NB4 (cell line): ENCODE results near the gene CFAP92.
"Not testable (repeated sequence)": the region's sequence is repeated elsewhere in the genome, so short reads cannot be mapped to it uniquely, and the experiment has no call there.

Experiments used
- DNase-seq: peaks from one replicate; pipeline ENCODE4 v3.0.0; 2010; ENCODE audit warnings: low read depth
- H3K4me3 ChIP-seq: one replicate; pipeline ENCODE4 v1.5.1; 2011; ENCODE audit warnings: mild to moderate bottlenecking, low read depth, low read length, moderate library complexity
- CTCF ChIP-seq: IDR thresholded peaks from one replicate; pipeline ENCODE4 v1.5.1; 2012; ENCODE audit warnings: low read depth, low read length
- MAX ChIP-seq: IDR thresholded peaks from 2 replicates; pipeline ENCODE4 v1.6.1; 2011; ENCODE audit warnings: low read depth, low read length
- MYC ChIP-seq: IDR thresholded peaks from 2 replicates; pipeline ENCODE4 v1.6.1; 2011; ENCODE audit warnings: low read depth, low read length
- POLR2A ChIP-seq: IDR thresholded peaks from 2 replicates; pipeline ENCODE4 v1.6.1; 2011; ENCODE audit warnings: mild to moderate bottlenecking; ENCODE audit not compliant: insufficient read length; ENCODE audit errors: extremely low read depth

The CFAP92 gene

GRCh38 chr3:128933922-128934253 lies 60.0 kb downstream of the CFAP92 start:
- H3K4me3 ChIP-seq = no peak overlapping the region
- no peak for TF ChIP-seq MAX
- TF ChIP-seq CTCF = no peak
- no peak for TF ChIP-seq POLR2A
- no peak for TF ChIP-seq MYC
- no peak for DNase-seq

GRCh38 chr3:128933213-128933921 lies 60.5 kb downstream of the CFAP92 start:
- no peak overlapping the region for H3K4me3 ChIP-seq
- TF ChIP-seq CTCF = no peak
- TF ChIP-seq POLR2A = no peak
- TF ChIP-seq MYC = no peak
- no peak for DNase-seq

- H3K4me3 ChIP-seq = no peak overlapping the region
- TF ChIP-seq MYC (no peak), CTCF (no peak), MAX (no peak), POLR2A (no peak)
These were observed 61.2 kb downstream of the CFAP92 start for GRCh38 chr3:128932516-128933212.

GRCh38 chr3:128931046-128931445 lies 62.8 kb downstream of the CFAP92 start:
- DNase-seq = no peak
- H3K4me3 ChIP-seq = no peak overlapping the region
- TF ChIP-seq POLR2A (no peak), MAX (no peak), MYC (no peak), CTCF (no peak)

More at GRCh38 chr3:128932516-128933212, 61.2 kb downstream of the CFAP92 start:
- no peak for DNase-seq

DNA sequence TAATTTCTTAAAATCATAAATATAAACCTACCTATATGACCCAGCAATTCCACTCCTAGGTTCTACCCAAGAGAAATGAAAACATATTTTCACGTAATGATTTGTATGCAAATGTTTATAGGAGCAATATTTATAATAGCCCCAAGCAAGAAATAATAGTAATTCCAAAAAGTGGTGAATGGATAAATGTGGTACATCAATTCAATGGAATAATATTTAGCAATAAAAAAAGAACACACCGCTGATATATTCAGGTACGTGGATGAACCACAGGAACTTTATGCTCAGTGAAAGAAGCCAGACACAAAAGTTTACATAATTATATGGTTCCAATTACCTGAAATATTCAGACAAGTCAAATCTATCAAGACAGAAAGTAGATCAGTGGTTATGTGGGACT lies 64.5 kb downstream of the CFAP92 start:
- no peak overlapping the region for H3K4me3 ChIP-seq
- DNase-seq = no peak
- TF ChIP-seq MAX (no peak), POLR2A (no peak), MYC (no peak), CTCF (no peak)

DNA sequence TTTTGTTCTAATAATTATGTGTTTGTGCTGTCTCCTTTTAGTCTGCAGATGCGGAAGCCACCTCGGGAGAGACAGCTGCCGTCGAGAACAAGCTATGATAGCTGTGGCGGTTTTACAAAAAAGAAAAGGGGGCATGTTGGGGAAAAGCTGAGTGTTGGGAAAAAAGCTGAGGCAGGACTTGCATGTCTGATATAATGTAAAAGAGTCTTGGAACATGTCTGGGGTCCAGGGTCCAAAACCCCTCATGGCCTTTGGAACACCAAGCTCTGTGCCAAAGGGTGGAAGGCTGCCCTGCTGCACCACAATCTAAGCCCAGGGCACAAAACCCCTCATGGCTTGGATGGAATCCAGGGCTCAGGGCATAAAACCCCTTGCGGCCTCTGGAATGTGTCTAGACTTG lies 69.9 kb downstream of the CFAP92 start:
- H3K4me3 ChIP-seq = not testable (repeated sequence)

More for the DNA sequence above, 69.9 kb downstream of the CFAP92 start:
- not testable (repeated sequence) for DNase-seq
